ENCODE data around the gene CAPN2.

DNA sequence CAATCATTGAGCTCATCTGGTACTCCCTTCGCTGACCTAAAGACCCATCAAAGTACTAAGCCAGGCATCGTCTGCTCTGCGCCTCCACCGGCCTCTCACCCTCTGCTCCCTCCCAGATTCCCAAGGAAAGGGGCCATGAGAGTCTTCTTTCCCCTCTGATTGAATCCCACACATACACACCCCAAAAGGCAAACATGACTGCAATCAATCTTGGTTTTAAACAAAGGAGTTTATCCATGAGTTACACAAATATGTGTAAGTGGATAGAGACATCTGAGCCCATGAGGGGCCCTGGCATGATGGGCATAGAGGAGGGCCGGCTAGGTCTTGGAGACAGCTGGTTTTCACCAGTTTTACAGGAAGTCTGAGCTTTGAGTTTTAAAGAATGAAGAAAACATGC lies 50.9 kb downstream of the CAPN2 start:
- TF ChIP-seq POLR2A (IDR thresholded peaks at IDR 0.05) (no peak), CTCF (IDR thresholded peaks at IDR 0.05) (no peak)
